ENCODE results near the gene MGAT5B. TPM values are rescaled to one million over a fixed set of nuclear protein-coding genes. Genes with fewer than 3 reads are reported as not detected.

MGAT5B gene
- total and polyA plus RNA-seq, 2 of the 13 experiments (the other 11 are each of a cell fraction or from before 2014, with no cell fraction given): 0.07 to 0.13 TPM

GRCh38 chr17:76973040-76973439 is 104.8 kb downstream of the MGAT5B start:
- 57% methylated on average over 7 of the region's 8 CpGs for WGBS (ENCODE audit: low lambda C conversion rate)
- no peak overlapping the region for H2AFZ ChIP-seq (ENCODE audit: low read length)
- H3K9me3 ChIP-seq (ENCODE audit: low read length): peaks cover 8% of the 10 kb centered on the region
- no peak overlapping the region for H3K27ac ChIP-seq (ENCODE audit: extremely low read length, insufficient read depth, low read length)
- H3K4me1 ChIP-seq (ENCODE audit: insufficient read depth, low read length): no peaks in the 10 kb centered on the region
- no peaks in the 10 kb centered on the region for H4K20me1 ChIP-seq (ENCODE audit: insufficient read depth, low read length)
- ChIA-PET POLR2A (interaction anchor here (0.6 kb wide), 1 partner anchor 245 kb away, joined by 7 read pairs; no protein-coding TSS in a partner anchor), CTCF (ENCODE audit: low intra/inter-chr PET ratio, low total read pairs) (no interaction called here)
- no peak for ATAC-seq
- BruUV-seq (replicated peaks): no TSS peak
- H3K36me3 ChIP-seq (replicated peaks in 1 of 2; ENCODE audit: control insufficient read depth in 1 of 2, insufficient read depth in 2 of 2, low read length in 2 of 2): no peaks in the 10 kb centered on the region
- TF ChIP-seq ZNF597 (CRISPR knock-in tag; IDR thresholded peaks at IDR 0.05): no peak
- TF ChIP-seq, protein P1, sequence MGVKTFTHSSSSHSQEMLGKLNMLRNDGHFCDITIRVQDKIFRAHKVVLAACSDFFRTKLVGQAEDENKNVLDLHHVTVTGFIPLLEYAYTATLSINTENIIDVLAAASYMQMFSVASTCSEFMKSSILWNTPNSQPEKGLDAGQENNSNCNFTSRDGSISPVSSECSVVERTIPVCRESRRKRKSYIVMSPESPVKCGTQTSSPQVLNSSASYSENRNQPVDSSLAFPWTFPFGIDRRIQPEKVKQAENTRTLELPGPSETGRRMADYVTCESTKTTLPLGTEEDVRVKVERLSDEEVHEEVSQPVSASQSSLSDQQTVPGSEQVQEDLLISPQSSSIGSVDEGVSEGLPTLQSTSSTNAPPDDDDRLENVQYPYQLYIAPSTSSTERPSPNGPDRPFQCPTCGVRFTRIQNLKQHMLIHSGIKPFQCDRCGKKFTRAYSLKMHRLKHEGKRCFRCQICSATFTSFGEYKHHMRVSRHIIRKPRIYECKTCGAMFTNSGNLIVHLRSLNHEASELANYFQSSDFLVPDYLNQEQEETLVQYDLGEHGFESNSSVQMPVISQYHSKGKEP (CRISPR knock-in tag; IDR thresholded peaks at IDR 0.05): no peak
- no peak for TF ChIP-seq KDM5B (CRISPR knock-in tag; IDR thresholded peaks at IDR 0.05; ENCODE audit: borderline replicate concordance)
- TF ChIP-seq SMYD3 (CRISPR knock-in tag; IDR thresholded peaks at IDR 0.05): no peak
- no peak for TF ChIP-seq ZFP1 (CRISPR knock-in tag; IDR thresholded peaks at IDR 0.05)
- no peak for TF ChIP-seq ZNF124 (CRISPR knock-in tag; IDR thresholded peaks at IDR 0.05)
- no peak for TF ChIP-seq MXD1 (CRISPR knock-in tag; IDR thresholded peaks at IDR 0.05)
- no peak for TF ChIP-seq ZKSCAN5 (CRISPR knock-in tag; IDR thresholded peaks at IDR 0.05)
- TF ChIP-seq, protein P2, sequence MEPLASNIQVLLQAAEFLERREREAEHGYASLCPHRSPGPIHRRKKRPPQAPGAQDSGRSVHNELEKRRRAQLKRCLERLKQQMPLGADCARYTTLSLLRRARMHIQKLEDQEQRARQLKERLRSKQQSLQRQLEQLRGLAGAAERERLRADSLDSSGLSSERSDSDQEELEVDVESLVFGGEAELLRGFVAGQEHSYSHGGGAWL (CRISPR knock-in tag; IDR thresholded peaks at IDR 0.05): no peak
- TF ChIP-seq BCL6 (CRISPR knock-in tag; IDR thresholded peaks at IDR 0.05): no peak
- TF ChIP-seq MLLT10 (CRISPR knock-in tag; IDR thresholded peaks at IDR 0.05): no peak
- TF ChIP-seq ZNF773 (CRISPR knock-in tag; IDR thresholded peaks at IDR 0.05; ENCODE audit: borderline replicate concordance): no peak
- H3K27me3 ChIP-seq (ENCODE audit: control insufficient read depth in 1 of 2, insufficient read depth in 2 of 2, low read length in 2 of 2): peaks cover 4 to 56% of the 10 kb centered on the region in 2 experiments; a peak in 4 of 5 replicates
- DNase-seq (ENCODE audit: low spot score): no peak
- no peak for FAIRE-seq
- in situ Hi-C loops (cut with HindIII; ENCODE audit: extremely low pct_ligation_motif_present, low pct_unique_long_range_greater_than_20kb): no loop called here
- intact Hi-C loops (cut with micrococcal nuclease; ENCODE audit: unreplicated experiment): no loop called here
- no peaks in the 10 kb centered on the region for H3K79me2 ChIP-seq (ENCODE audit: insufficient read depth, low read length)
- no peak overlapping the region for H3K4me2 ChIP-seq (ENCODE audit: low read depth, low read length)
- H3K9ac ChIP-seq (ENCODE audit: insufficient read depth, low read depth, low read length): no peak overlapping the region
- no peak overlapping the region for H3K4me3 ChIP-seq (replicated peaks in 1 of 3; ENCODE audit: insufficient read depth in 1 of 3, low read depth in 2 of 3, low read length in 3 of 3)

Measured in HepG2 (cell line).